ENCODE data around the gene PTPMT1.
"Not testable (repeated sequence)": the region's sequence is repeated elsewhere in the genome, so short reads cannot be mapped to it uniquely, and the experiment has no call there.

PTPMT1 gene

DNA sequence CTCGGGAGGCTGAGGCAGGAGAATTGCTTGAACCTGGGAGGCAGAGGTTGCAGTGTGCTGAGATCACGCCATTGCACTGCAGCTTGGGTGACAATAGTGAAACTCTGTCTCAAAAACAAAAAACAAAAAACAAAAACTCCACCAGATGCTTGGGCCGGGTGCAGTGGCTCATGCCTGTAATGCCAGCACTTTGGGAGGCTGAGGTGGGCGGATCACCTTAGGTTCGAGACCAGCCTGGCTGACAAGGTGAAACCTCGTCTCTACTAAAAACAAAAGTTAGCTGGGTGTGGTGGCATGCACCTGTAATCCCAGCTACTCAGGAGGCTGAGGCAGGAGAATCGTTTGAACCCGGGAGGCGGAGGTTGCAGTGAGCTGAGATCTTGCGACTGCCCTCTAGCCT lies 1.0 kb upstream of the PTPMT1 start:
- H3K36me3 ChIP-seq (ENCODE audit: control insufficient read depth, insufficient read depth, low read length); H3K4me3 ChIP-seq (ENCODE audit: insufficient read depth, low read depth, low read length); H3K27me3 ChIP-seq (ENCODE audit: control insufficient read depth, insufficient read depth, low read length, poor library complexity, severe bottlenecking); H3K9me3 ChIP-seq (ENCODE audit: control insufficient read depth, low read length); H3K4me1 ChIP-seq (ENCODE audit: control insufficient read depth, insufficient read depth, low read length); H3K27ac ChIP-seq (ENCODE audit: insufficient read depth, low read depth, low read length, poor library complexity, severe bottlenecking): not testable (repeated sequence)
- 95 to 96% methylated on average over 10 of the region's 10 CpGs for WGBS, 2 experiments

DNA sequence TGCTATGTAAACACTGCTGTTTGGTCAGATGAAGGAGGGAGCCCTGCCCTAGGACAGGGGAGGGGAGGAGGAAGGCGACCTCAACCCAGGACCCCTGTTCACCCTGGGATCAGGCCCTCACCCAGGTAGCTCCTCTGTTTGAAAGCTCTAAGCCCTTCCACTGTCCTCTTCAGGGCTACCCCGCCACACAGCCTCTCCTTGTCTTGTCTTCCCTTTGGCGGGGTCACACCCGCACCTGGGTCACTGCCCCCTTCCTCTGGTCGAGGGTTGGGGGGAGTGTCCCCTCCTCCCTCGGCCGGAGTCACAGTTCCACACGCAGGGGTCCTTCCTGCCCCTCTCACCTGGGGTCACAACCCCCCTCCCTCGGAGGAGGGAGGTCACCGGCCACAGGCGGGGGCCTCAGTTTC lies 463 bp upstream of the PTPMT1 start:
- Histone ChIP-seq H3K4me3 (ENCODE audit: insufficient read depth, low read depth, low read length) (peak overlapping the region; percentile 60), H3K4me1 (ENCODE audit: control insufficient read depth, insufficient read depth, low read length) (no peaks in the 10 kb centered on the region), H3K27ac (ENCODE audit: insufficient read depth, low read depth, low read length, poor library complexity, severe bottlenecking) (no peak overlapping the region), H3K9me3 (ENCODE audit: control insufficient read depth, low read length) (no peaks in the 10 kb centered on the region), H3K27me3 (ENCODE audit: control insufficient read depth, insufficient read depth, low read length, poor library complexity, severe bottlenecking) (no peaks in the 10 kb centered on the region), H3K36me3 (ENCODE audit: control insufficient read depth, insufficient read depth, low read length) (peaks cover 7% of the 10 kb centered on the region)
- WGBS, 2 experiments = 22 to 25% methylated on average over 11 of the region's 11 CpGs

DNA sequence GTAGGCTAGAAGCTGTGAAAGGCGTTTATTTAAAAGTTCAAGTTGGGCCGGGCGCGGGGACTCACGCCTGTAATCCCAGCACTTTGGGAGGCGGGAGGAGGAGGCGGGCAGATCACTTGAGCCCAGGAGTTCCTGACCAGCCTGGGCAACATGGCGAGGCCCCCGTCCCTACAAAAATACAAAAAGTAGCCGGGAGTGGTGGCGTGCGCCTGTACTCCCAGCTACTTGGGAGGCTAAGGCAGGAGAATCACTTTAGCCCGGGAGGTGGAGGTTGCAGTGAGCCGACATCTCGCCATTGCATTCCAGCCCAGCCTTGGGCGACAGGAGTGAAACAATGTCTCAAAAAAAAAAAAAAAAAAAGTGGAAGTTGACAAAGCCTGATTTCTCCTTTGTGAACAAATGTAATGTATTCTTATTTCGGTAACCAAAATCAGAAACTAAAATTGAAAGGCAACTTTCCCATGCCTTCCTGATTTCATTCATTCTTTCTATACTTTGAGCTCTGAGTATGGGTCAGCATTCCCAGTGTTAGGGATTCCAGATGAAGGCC lies 825 bp downstream of the PTPMT1 start:
- Histone ChIP-seq H3K36me3 (ENCODE audit: control insufficient read depth, insufficient read depth, low read length) (peaks cover 8% of the 10 kb centered on the region), H3K4me3 (ENCODE audit: insufficient read depth, low read depth, low read length) (peak overlapping the region; percentile 60), H3K9me3 (ENCODE audit: control insufficient read depth, low read length) (no peaks in the 10 kb centered on the region), H3K27me3 (ENCODE audit: control insufficient read depth, insufficient read depth, low read length, poor library complexity, severe bottlenecking) (no peaks in the 10 kb centered on the region), H3K4me1 (ENCODE audit: control insufficient read depth, insufficient read depth, low read length) (no peaks in the 10 kb centered on the region), H3K27ac (ENCODE audit: insufficient read depth, low read depth, low read length, poor library complexity, severe bottlenecking) (no peak overlapping the region)
- WGBS, 2 experiments = 48 to 55% methylated on average over 17 of the region's 17 CpGs

DNA sequence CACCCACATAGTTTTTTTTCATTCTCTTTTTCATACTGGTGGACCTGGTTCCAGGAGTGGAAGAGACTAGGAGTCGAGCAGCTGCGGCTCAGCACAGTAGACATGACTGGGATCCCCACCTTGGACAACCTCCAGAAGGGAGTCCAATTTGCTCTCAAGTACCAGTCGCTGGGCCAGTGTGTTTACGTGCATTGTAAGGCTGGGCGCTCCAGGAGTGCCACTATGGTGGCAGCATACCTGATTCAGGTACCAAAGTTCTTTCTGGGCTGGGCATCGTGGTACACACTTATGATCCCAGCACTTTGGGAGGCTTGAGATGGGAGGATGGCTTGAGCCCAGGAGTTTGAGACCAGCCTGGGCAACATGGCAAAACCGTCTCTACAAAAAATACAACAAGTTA lies 4.2 kb downstream of the PTPMT1 start:
- Histone ChIP-seq H3K27me3 (ENCODE audit: control insufficient read depth, insufficient read depth, low read length, poor library complexity, severe bottlenecking) (no peaks in the 10 kb centered on the region), H3K4me3 (ENCODE audit: insufficient read depth, low read depth, low read length) (no peak overlapping the region), H3K27ac (ENCODE audit: insufficient read depth, low read depth, low read length, poor library complexity, severe bottlenecking) (no peak overlapping the region), H3K4me1 (ENCODE audit: control insufficient read depth, insufficient read depth, low read length) (no peaks in the 10 kb centered on the region), H3K9me3 (ENCODE audit: control insufficient read depth, low read length) (no peaks in the 10 kb centered on the region), H3K36me3 (ENCODE audit: control insufficient read depth, insufficient read depth, low read length) (peaks cover 28% of the 10 kb centered on the region)
- 95 to 97% methylated on average over 7 of the region's 7 CpGs for WGBS, 2 experiments

DNA sequence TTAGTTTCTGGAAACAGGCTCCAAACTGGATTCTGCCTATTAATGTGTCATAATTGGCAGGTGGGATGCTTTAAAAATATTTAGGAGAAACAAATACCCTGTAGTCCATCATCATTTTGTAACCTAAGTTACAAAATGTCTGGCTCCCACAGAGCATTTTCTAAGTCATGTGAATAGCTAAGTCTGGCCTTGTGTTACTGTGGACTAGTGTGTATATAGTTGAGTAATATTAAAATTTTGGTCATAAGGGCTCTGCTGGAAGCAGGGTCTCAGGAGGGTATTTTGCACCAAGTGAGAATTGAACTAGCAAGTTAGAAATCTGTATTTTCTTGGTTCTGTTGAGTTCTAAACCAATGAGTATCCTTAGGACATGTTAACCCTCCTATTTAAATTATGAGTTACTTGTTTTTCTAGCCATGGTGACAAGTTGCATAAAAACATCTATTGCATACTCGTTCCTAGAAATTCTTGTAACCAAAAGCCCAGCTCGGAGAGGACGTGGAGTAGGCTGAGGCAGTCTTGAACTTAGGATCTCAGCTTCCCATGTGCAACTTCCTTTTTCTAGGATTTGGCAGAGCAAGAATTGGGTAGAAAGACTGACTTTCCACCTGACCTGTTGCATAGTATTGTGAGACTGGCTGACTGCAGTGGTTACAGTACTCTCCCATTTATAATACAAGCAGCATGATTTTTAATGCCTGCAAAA lies 5.4 kb downstream of the PTPMT1 start:
- no peak overlapping the region for H3K4me3 ChIP-seq (ENCODE audit: insufficient read depth, low read depth, low read length)
- H3K9me3 ChIP-seq (ENCODE audit: control insufficient read depth, low read length) = no peaks in the 10 kb centered on the region
- H3K36me3 ChIP-seq (ENCODE audit: control insufficient read depth, insufficient read depth, low read length) = peaks cover 34% of the 10 kb centered on the region
- no peaks in the 10 kb centered on the region for H3K4me1 ChIP-seq (ENCODE audit: control insufficient read depth, insufficient read depth, low read length)
- WGBS, 2 experiments = 96% methylated on average over 3 of the region's 3 CpGs
- H3K27ac ChIP-seq (ENCODE audit: insufficient read depth, low read depth, low read length, poor library complexity, severe bottlenecking) = no peak overlapping the region
- no peaks in the 10 kb centered on the region for H3K27me3 ChIP-seq (ENCODE audit: control insufficient read depth, insufficient read depth, low read length, poor library complexity, severe bottlenecking)

DNA sequence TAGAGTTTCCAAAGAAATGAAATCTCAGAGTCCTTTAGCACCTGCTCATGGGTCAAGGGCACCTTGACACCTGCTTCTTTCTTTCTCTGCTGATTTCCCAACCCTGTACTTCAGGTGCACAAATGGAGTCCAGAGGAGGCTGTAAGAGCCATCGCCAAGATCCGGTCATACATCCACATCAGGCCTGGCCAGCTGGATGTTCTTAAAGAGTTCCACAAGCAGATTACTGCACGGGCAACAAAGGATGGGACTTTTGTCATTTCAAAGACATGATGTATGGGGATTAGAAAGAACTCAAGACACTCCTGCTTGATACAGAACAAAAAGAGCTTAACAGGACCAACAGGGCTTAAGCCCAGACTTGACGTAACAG lies 5.9 kb downstream of the PTPMT1 start:
- no peaks in the 10 kb centered on the region for H3K9me3 ChIP-seq (ENCODE audit: control insufficient read depth, low read length)
- H3K27me3 ChIP-seq (ENCODE audit: control insufficient read depth, insufficient read depth, low read length, poor library complexity, severe bottlenecking) = no peaks in the 10 kb centered on the region

DNA sequence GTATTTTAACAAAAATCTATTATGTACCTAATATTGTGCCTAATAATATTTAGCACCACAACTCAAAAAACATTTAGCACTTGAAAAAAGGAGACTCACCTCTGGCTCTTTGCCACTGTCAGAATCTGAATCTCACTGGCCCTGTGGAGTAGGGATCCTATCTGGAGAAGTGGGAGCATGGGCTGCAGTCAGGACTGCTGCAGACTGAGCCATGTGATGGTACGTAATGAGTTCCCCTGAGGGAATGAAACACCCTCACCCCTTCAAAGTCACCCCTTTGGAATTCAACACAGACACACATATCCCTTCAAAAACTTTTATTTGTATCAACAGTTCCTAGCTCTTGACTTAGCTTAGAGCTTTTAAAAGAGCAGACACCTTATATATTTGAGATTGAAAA lies 6.5 kb downstream of the PTPMT1 start:
- H3K9me3 ChIP-seq (ENCODE audit: control insufficient read depth, low read length) = no peaks in the 10 kb centered on the region
- 94 to 95% methylated on average over 1 of the region's 1 CpG for WGBS, 2 experiments
- H3K4me1 ChIP-seq (ENCODE audit: control insufficient read depth, insufficient read depth, low read length) = no peaks in the 10 kb centered on the region
- no peak overlapping the region for H3K27ac ChIP-seq (ENCODE audit: insufficient read depth, low read depth, low read length, poor library complexity, severe bottlenecking)
- H3K4me3 ChIP-seq (ENCODE audit: insufficient read depth, low read depth, low read length) = no peak overlapping the region
- H3K36me3 ChIP-seq (ENCODE audit: control insufficient read depth, insufficient read depth, low read length) = peaks cover 37% of the 10 kb centered on the region
- H3K27me3 ChIP-seq (ENCODE audit: control insufficient read depth, insufficient read depth, low read length, poor library complexity, severe bottlenecking) = no peaks in the 10 kb centered on the region

More for the DNA sequence above, 5.9 kb downstream of the PTPMT1 start:
- Histone ChIP-seq H3K27ac (ENCODE audit: insufficient read depth, low read depth, low read length, poor library complexity, severe bottlenecking) (no peak overlapping the region), H3K4me3 (ENCODE audit: insufficient read depth, low read depth, low read length) (no peak overlapping the region), H3K36me3 (ENCODE audit: control insufficient read depth, insufficient read depth, low read length) (peaks cover 36% of the 10 kb centered on the region), H3K4me1 (ENCODE audit: control insufficient read depth, insufficient read depth, low read length) (no peaks in the 10 kb centered on the region)
- whole genome bisulfite sequencing, 2 experiments = 95 to 97% methylated on average over 4 of the region's 4 CpGs

DNA sequence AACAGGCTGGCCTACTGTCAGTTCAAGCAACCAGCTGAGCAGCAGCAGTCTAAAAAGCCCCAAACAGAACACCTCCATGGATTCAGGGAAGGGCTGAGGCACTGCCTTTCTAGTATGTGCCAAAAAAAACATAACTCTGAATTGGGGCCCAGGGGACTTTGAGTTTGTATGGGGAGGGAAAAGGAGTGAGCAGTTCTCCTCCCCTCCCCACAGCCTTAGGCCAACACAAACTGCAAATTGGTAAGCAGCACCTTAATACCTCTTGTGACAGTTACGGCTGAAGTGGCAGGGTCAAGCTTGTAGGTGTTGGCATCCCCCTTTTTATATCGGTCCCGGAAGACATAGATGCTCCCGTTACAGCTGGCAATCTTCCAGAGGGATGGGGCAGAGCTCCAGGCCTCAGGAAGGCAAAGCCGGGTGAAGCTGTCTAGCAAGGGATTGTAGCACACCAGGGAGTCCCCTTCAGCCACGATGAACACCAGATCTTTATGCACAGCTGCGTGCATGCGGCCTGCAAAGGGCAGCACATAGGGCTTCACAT lies 7.4 kb downstream of the PTPMT1 start:
- H3K36me3 ChIP-seq (ENCODE audit: control insufficient read depth, insufficient read depth, low read length) = peaks cover 41% of the 10 kb centered on the region
- 94% methylated on average over 8 of the region's 8 CpGs for WGBS, 2 experiments

DNA sequence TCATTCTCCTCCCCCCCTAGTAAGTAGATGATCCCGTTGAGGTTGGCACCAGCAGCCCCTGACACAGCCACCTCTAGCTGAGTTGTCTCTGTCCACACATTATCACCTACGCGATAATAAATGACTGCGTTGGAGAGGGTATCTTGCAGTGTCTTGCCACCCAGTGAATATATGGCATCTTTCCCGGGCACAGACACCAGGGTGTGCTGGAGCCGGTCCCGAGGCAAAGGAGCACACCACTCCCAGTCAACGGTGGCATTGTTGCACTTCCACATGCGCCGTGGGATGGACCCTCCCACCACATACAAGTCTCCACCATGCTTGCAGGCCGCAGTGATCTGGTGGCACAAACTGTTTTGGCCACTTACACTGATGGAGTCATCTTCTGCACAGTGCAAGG lies 7.9 kb downstream of the PTPMT1 start:
- peaks cover 41% of the 10 kb centered on the region for H3K36me3 ChIP-seq (ENCODE audit: control insufficient read depth, insufficient read depth, low read length)
- WGBS, 2 experiments = 94 to 95% methylated on average over 11 of the region's 11 CpGs
- H3K4me1 ChIP-seq (ENCODE audit: control insufficient read depth, insufficient read depth, low read length) = peaks cover 11% of the 10 kb centered on the region
- H3K27me3 ChIP-seq (ENCODE audit: control insufficient read depth, insufficient read depth, low read length, poor library complexity, severe bottlenecking) = no peaks in the 10 kb centered on the region
- no peak overlapping the region for H3K4me3 ChIP-seq (ENCODE audit: insufficient read depth, low read depth, low read length)
- no peaks in the 10 kb centered on the region for H3K9me3 ChIP-seq (ENCODE audit: control insufficient read depth, low read length)
- no peak overlapping the region for H3K27ac ChIP-seq (ENCODE audit: insufficient read depth, low read depth, low read length, poor library complexity, severe bottlenecking)

More for the DNA sequence above, 7.4 kb downstream of the PTPMT1 start:
- no peak overlapping the region for H3K27ac ChIP-seq (ENCODE audit: insufficient read depth, low read depth, low read length, poor library complexity, severe bottlenecking)
- no peaks in the 10 kb centered on the region for H3K27me3 ChIP-seq (ENCODE audit: control insufficient read depth, insufficient read depth, low read length, poor library complexity, severe bottlenecking)
- no peaks in the 10 kb centered on the region for H3K9me3 ChIP-seq (ENCODE audit: control insufficient read depth, low read length)
- H3K4me3 ChIP-seq (ENCODE audit: insufficient read depth, low read depth, low read length) = no peak overlapping the region
- H3K4me1 ChIP-seq (ENCODE audit: control insufficient read depth, insufficient read depth, low read length) = peaks cover 7% of the 10 kb centered on the region

DNA sequence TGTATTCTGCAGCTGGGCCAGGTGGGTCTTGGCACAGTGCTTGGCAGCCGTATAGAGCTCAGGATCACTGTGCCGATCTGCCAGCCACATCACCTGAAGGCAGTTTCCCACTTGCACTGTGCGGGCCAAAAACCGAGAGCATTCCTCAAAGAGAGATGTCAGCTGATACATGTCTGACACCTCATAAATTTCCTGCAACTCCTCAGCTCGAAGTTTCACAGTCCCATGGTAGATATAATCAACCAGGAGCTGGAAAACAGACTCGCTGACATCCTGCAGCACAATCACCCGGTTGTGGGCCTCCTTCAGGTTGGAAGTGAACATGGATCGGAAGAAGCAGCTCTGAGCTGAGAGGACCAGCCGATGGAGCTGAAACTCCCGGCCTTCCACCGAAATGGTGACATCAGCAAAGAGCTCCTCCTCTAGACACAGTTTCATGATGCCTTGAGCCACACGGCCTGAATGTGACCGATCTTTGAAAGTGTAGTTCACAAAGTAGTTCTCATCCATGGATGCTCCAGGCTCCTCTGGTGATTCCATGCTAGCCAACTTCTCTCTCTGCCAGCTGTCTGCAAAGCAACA lies 12.2 kb downstream of the PTPMT1 start:
- H3K27ac ChIP-seq (ENCODE audit: insufficient read depth, low read depth, low read length, poor library complexity, severe bottlenecking) = peak overlapping the region; percentile 91
- peaks cover 41% of the 10 kb centered on the region for H3K36me3 ChIP-seq (ENCODE audit: control insufficient read depth, insufficient read depth, low read length)
- H3K4me1 ChIP-seq (ENCODE audit: control insufficient read depth, insufficient read depth, low read length) = peaks cover 17% of the 10 kb centered on the region
- H3K9me3 ChIP-seq (ENCODE audit: control insufficient read depth, low read length) = no peaks in the 10 kb centered on the region
- H3K27me3 ChIP-seq (ENCODE audit: control insufficient read depth, insufficient read depth, low read length, poor library complexity, severe bottlenecking) = no peaks in the 10 kb centered on the region
- WGBS, 2 experiments = 92% methylated on average over 13 of the region's 13 CpGs
- H3K4me3 ChIP-seq (ENCODE audit: insufficient read depth, low read depth, low read length) = no peak overlapping the region
